ENCODE measurements around the gene INIP.

INIP gene

GRCh38 chr9:112642126-112642525 lies 75.8 kb downstream of the INIP start:
- H3K36me3 ChIP-seq (replicated peaks; ENCODE audit: insufficient read depth, low read length), result no peaks in the 10 kb centered on the region
- TF ChIP-seq EZH2phosphoT487 (IDR thresholded peaks at IDR 0.05; ENCODE audit: low read length), result no peak
- TF ChIP-seq CTCF (IDR thresholded peaks at IDR 0.05; ENCODE audit: low read length), result no peak
- TF ChIP-seq EZH2 (optimal IDR thresholded peaks at IDR 0.05; ENCODE audit: low read depth, low read length), result no peak

GRCh38 chr9:112640311-112640710 lies 77.6 kb downstream of the INIP start:
- Histone ChIP-seq H3F3A (ENCODE audit: insufficient read depth, low read length) (no peaks in the 10 kb centered on the region), H3K27me3 (replicated peaks; ENCODE audit: insufficient read depth, low read length) (no peaks in the 10 kb centered on the region), H3K9me2 (replicated peaks; ENCODE audit: insufficient read depth, low read length) (no peaks in the 10 kb centered on the region), H3K4me1 (ENCODE audit: low read length) (no peaks in the 10 kb centered on the region), H4K20me1 (ENCODE audit: insufficient read depth, low read length) (no peaks in the 10 kb centered on the region), H3K36me3 (replicated peaks; ENCODE audit: insufficient read depth, low read length) (no peaks in the 10 kb centered on the region), H3K9ac (ENCODE audit: low read length) (no peak overlapping the region), H3K4me3 (ENCODE audit: low read length) (no peak overlapping the region), H3K9me3 (replicated peaks; ENCODE audit: insufficient read depth, low read length) (no peaks in the 10 kb centered on the region), H3K4me2 (ENCODE audit: low read depth, low read length) (no peak overlapping the region), H3K27ac (ENCODE audit: low read length) (no peak overlapping the region), H2AFZ (ENCODE audit: low read length) (no peak overlapping the region), H3K79me2 (ENCODE audit: low read length) (no peaks in the 10 kb centered on the region)
- no peak for DNase-seq
- TF ChIP-seq EZH2phosphoT487 (IDR thresholded peaks at IDR 0.05; ENCODE audit: low read length), result no peak
- no peak for TF ChIP-seq EZH2 (optimal IDR thresholded peaks at IDR 0.05; ENCODE audit: low read depth, low read length)
- no peak for TF ChIP-seq CTCF (IDR thresholded peaks at IDR 0.05; ENCODE audit: low read length)

More at GRCh38 chr9:112642126-112642525, 75.8 kb downstream of the INIP start:
- Histone ChIP-seq H2AFZ (ENCODE audit: low read length) (no peak overlapping the region), H3K9me2 (replicated peaks; ENCODE audit: insufficient read depth, low read length) (no peaks in the 10 kb centered on the region), H3K4me1 (ENCODE audit: low read length) (no peaks in the 10 kb centered on the region), H3F3A (ENCODE audit: insufficient read depth, low read length) (no peaks in the 10 kb centered on the region), H3K4me2 (ENCODE audit: low read depth, low read length) (no peak overlapping the region), H4K20me1 (ENCODE audit: insufficient read depth, low read length) (no peaks in the 10 kb centered on the region), H3K9me3 (replicated peaks; ENCODE audit: insufficient read depth, low read length) (no peaks in the 10 kb centered on the region), H3K9ac (ENCODE audit: low read length) (no peak overlapping the region), H3K4me3 (ENCODE audit: low read length) (no peak overlapping the region), H3K27me3 (replicated peaks; ENCODE audit: insufficient read depth, low read length) (no peaks in the 10 kb centered on the region), H3K27ac (ENCODE audit: low read length) (no peak overlapping the region), H3K79me2 (ENCODE audit: low read length) (no peaks in the 10 kb centered on the region)
- DNase-seq, result no peak

All from MM.1S (cell line).